Chondrocyte (in vitro differentiated cells): Measurements from ENCODE around the gene PNMA8B. TPM values are rescaled to one million over a fixed set of nuclear protein-coding genes. Genes with fewer than 3 reads are reported as not detected.

Experiments used
- DNase-seq: peaks from one replicate; pipeline ENCODE4 v3.0.0; 2021; ENCODE audit warnings: mixed read lengths, low spot score
- H3K27ac Mint-ChIP-seq: one replicate; pipeline ENCODE4 v1.8.0; 2021; ENCODE audit warnings: mild to moderate bottlenecking, moderate library complexity, mixed read lengths; ENCODE audit not compliant: unreplicated experiment
- H3K27me3 Mint-ChIP-seq: 2 replicates; pipeline ENCODE4 v1.8.0; 2021; ENCODE audit warnings: low read depth, mixed read lengths
- H3K36me3 Mint-ChIP-seq: 2 replicates; pipeline ENCODE4 v1.8.0; 2021; ENCODE audit warnings: low read depth, mixed read lengths
- H3K4me1 Mint-ChIP-seq: 2 replicates; pipeline ENCODE4 v1.8.0; 2021; ENCODE audit warnings: low read depth, mild to moderate bottlenecking, mixed read lengths
- H3K4me3 Mint-ChIP-seq: one replicate; pipeline ENCODE4 v1.8.0; 2021; ENCODE audit warnings: mild to moderate bottlenecking, moderate library complexity, mixed read lengths; ENCODE audit not compliant: unreplicated experiment
- H3K9me3 Mint-ChIP-seq: 2 replicates; pipeline ENCODE4 v1.8.0; 2021; ENCODE audit warnings: low read depth, mixed read lengths
- total RNA-seq: library from RNA; stranded (reverse); gene quantifications from 3 replicates; pipeline ENCODE4 v1.2.1, GENCODE V29; 2021
- TF ChIP-seq, protein P1 (sequence below): fragments of 200-600 bp; sonication (generic); IDR thresholded peaks from 2 replicates; pipeline ENCODE4 v1.5.0; 2021; ENCODE audit warnings: antibody characterized with exemption, mild to moderate bottlenecking, moderate library complexity

Gene PNMA8B
- total RNA-seq, 1 donor from 2014 or later, result 2.2 TPM

DNA sequence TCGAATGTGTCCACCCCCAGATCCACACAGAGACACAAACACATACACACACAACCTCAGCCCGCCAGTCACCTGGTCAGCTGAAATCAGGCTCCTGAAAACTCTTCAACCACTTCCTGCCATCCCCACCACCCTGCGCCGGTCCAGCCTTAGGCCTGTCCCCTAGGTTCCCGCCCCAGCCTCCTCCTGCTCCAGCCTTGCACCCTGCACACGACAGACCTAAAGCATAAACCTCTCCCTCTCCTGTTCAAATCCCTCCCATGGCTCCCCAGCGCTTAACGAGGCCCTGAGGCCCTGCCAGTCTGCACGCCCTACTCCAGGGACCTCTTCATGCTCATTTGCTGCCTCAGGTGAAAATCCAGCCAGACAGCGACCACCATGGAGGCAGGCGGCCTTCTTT, 7.1 kb downstream of the PNMA8B start:
- no peaks in the 10 kb centered on the region for H3K27me3 Mint-ChIP-seq
- TF ChIP-seq, protein P1, sequence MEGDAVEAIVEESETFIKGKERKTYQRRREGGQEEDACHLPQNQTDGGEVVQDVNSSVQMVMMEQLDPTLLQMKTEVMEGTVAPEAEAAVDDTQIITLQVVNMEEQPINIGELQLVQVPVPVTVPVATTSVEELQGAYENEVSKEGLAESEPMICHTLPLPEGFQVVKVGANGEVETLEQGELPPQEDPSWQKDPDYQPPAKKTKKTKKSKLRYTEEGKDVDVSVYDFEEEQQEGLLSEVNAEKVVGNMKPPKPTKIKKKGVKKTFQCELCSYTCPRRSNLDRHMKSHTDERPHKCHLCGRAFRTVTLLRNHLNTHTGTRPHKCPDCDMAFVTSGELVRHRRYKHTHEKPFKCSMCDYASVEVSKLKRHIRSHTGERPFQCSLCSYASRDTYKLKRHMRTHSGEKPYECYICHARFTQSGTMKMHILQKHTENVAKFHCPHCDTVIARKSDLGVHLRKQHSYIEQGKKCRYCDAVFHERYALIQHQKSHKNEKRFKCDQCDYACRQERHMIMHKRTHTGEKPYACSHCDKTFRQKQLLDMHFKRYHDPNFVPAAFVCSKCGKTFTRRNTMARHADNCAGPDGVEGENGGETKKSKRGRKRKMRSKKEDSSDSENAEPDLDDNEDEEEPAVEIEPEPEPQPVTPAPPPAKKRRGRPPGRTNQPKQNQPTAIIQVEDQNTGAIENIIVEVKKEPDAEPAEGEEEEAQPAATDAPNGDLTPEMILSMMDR, result no peak
- H3K27ac Mint-ChIP-seq, result no peak overlapping the region
- peaks cover 32% of the 10 kb centered on the region for H3K4me1 Mint-ChIP-seq
- H3K36me3 Mint-ChIP-seq, result no peaks in the 10 kb centered on the region
- H3K9me3 Mint-ChIP-seq, result no peaks in the 10 kb centered on the region
- no peak overlapping the region for H3K4me3 Mint-ChIP-seq
- no peak for DNase-seq

DNA sequence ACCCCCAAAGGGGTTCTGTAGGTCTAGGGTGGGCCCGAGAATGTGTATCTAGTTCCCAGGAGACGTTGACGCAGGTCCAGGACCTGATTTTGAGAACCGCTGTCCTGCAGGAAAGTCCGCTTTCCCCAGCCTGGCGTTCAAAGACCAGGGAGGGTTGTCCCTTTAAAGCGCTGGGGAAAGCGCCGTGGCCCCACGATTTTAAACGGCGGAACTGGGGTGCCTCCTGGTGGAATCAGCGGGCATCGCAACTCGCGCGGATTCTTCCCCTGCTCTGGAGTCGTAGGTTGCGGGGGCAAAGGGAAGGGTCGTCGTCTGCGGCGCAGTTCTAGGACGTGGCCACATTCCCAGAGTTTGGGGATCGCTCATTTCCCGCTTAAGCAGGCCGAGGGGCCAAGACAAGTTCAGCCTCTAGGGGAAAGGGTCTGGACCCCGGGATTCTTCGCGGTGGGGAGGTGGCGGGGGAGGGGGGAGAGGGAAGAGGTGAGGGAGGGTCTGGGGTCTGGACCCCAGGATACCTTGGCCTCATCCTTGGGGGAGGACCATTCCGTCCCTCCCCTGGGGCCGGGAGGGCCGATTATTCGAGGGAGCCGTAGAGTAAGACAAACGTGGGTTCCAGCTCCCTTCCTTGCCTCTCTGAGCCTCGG, 7.7 kb downstream of the PNMA8B start:
- Mint-ChIP-seq H3K4me3 (peak overlapping the region; percentile 66), H3K9me3 (no peaks in the 10 kb centered on the region)
- DNase-seq, result no peak

DNA sequence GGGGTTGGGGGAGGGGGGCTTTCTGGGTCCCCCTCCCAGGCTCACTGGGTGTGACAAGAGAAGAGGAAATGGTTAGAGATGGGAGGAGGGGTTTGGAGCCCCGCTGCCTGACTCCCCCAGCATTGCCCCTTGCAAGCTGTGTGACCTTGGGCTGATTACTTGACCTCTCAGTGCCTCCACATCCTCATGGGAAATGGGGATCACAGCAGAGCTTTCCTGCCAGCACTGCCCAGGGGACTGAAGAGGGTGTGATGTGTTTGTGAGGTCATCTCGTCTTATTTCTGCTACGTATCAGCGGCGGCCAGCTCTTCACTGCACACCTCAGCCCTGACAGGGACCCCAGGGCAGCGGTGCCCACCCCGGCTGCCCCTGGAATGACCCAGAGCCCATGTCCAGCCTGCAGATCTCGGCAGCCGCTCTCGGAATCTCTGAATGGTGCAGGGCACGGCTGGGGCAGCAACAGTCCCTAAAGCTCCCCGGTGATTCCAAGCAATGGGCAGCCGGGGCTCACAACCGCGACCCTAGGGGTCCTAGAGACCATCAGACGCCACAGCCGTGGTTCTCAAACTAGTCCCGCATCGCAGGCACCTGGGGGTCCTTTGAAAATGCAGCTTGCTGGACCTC, 8.4 kb downstream of the PNMA8B start:
- Mint-ChIP-seq H3K9me3 (no peaks in the 10 kb centered on the region), H3K27me3 (no peaks in the 10 kb centered on the region), H3K27ac (no peak overlapping the region), H3K4me1 (peaks cover 40% of the 10 kb centered on the region), H3K4me3 (peak overlapping the region; percentile 66), H3K36me3 (no peaks in the 10 kb centered on the region)
- no peak for DNase-seq
- TF ChIP-seq, protein P1, result no peak

More for the DNA sequence above, 7.7 kb downstream of the PNMA8B start:
- Mint-ChIP-seq H3K36me3 (no peaks in the 10 kb centered on the region), H3K27me3 (no peaks in the 10 kb centered on the region), H3K27ac (no peak overlapping the region), H3K4me1 (peaks cover 34% of the 10 kb centered on the region)
- TF ChIP-seq, protein P1, result peak; percentile 94

DNA sequence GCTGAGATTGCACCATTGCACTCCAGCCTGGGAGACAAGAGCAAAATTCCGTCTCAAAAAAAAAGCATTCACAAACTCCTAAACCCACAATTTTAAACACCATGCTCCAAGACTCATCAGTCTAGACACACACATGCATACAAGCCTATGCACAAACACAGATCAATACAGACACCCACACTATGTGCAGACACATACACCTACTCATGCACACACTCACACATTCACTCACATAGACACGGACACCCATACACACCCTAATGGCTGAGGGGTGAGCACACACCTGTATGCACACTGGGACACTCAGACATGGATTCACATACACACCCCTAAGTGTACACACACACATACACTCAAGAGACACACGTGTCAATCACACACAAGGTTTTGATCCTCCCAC, 9.3 kb downstream of the PNMA8B start:
- Mint-ChIP-seq H3K4me3 (no peak overlapping the region), H3K27ac (no peak overlapping the region), H3K9me3 (no peaks in the 10 kb centered on the region), H3K4me1 (peaks cover 50% of the 10 kb centered on the region), H3K27me3 (no peaks in the 10 kb centered on the region), H3K36me3 (no peaks in the 10 kb centered on the region)
- TF ChIP-seq, protein P1, result no peak
- DNase-seq, result no peak

DNA sequence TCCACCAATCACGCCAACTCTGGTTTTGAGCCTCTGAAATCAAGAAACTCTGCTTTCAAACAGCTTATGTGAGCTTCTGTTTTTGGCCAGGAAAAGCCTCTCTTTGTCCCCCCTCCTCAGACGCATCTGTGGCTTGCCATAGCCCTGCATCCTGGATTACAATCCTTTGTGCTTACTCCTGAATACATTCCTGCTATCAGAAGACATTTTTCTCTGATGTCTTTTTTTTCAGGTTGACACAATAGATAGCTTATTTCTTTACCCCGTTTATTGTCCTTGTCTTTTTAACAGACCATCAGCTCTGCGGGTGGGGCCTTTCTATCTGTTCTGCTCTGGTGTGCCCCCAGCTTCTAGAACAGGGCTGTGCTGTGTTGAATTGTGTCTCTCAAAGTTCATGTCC, 11.0 kb downstream of the PNMA8B start:
- H3K27ac Mint-ChIP-seq, result no peak overlapping the region
- H3K27me3 Mint-ChIP-seq, result no peaks in the 10 kb centered on the region
- H3K4me1 Mint-ChIP-seq, result peaks cover 56% of the 10 kb centered on the region
- H3K9me3 Mint-ChIP-seq, result no peaks in the 10 kb centered on the region
- H3K4me3 Mint-ChIP-seq, result no peak overlapping the region
- TF ChIP-seq, protein P1, result no peak
- no peak for DNase-seq
- H3K36me3 Mint-ChIP-seq, result no peaks in the 10 kb centered on the region
